ENCODE results near the gene BLOC1S3.

BLOC1S3 gene

DNA sequence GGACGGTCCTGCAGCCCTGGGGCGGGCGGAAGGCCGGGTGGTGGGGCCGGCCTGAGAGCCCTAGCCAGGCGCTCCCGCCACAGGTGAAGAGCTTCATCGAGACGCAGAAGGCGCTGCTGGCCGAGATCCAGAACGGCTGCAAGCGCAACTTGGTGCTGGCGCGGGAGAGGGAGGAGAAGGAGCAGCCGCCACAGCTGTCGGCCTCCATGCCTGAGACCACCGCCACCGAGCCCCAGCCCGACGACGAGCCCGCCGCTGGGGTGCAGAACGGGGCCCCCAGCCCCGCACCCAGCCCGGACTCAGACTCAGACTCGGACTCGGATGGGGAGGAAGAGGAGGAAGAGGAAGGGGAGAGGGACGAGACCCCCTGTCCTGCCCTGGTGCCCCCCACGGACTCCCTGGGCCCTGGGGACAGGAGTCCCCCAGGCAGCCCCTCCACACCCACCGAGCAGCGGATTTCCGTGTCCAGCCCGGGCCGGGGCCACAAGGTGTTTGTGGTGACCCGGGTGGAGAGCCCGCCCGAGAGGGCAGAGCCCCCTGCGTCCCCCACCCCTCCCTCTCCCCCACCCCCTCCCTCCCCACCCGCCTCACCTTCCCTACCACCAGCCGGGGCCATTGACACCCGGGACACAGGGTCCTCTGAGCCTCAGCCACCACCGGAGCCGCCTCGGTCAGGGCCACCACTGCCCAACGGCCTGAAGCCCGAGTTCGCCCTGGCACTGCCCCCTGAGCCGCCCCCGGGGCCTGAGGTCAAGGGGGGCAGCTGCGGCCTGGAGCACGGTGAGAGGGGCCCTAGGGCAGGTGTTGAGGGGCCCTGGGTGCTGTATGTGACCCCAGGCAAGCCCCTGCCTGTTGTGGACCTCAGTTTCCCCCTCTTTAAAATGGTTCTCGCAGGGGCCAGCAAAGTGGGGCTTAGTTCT is 33.1 kb upstream of the BLOC1S3 start:
- no peak for DNase-seq

DNA sequence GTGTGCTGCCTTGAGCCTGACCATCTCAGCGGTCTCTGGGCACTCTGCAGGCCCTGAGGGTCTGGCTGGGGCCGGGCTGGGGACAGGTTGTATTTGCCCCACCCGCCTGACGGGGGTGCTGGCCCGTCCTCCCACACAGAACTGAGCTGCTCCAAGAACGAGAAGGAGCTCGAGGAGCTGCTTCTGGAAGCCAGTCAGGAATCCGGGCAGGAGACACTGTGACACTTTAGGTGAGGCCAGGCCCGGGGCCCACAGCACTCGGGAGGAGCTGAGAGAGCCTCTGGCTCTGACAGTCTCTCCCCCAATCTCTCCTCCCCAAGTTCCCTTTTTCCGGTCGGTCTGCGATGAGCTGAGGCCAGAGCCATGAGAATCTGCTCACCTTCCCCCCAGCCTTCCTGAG is 32.3 kb upstream of the BLOC1S3 start:
- DNase-seq = no peak

GRCh38 chr19:45146741-45147205 is 31.8 kb upstream of the BLOC1S3 start:
- DNase-seq = no peak

- peak in 2 of 56 donors; percentile 12 to 23 for DNase-seq
Observed at GRCh38 chr19:45147835-45148676, 30.5 kb upstream of the BLOC1S3 start.

DNA sequence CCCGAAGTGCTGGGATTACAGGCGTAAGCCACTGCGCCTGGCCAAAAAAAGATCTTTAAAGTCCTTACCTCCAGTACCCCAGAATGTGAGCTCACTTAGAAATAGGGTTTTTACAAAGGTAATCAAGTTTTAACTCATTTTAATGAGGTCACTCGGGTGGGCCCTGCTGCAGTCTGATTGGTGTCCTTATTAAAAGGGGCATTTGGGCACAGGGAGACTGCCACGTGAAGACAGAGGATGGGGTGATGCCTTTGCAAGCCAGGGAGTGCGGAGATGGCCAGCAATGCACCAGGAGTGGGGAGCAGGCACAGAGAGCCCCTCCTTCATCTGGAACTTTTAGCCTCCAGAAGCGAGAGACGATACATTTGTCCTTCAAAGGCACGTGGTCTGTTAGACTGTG is 29.5 kb upstream of the BLOC1S3 start:
- DNase-seq = no peak

- DNase-seq = no peak
Observed at GRCh38 chr19:45150180-45150579, 28.4 kb upstream of the BLOC1S3 start.

DNA sequence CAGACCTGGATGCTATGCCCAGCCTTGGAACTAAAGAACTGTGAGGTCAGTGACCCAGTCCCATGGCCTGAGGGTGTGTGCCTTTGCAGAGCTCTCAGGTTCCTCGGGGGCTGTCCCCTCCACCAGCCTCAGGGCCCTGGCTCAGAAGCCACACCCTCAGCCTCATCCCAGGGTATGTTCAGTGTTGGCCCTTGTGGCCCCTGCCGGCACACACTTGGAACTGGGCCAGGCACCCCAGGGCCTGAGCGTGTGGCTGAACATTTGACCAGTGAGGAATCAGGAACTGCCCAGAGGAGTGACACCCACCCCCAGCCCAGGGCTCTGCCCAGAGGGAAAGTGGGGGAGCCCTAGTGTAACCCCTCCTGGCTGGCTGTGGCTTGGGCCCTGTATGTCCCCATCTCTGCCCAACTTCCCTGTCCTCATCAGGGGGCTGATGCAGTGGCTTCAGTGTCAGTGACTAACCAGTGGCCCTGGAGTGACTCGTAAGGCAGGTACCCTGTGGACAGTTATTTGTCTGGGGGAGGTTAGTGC is 27.8 kb upstream of the BLOC1S3 start:
- DNase-seq = peak in 1 of 56 donors; percentile 45

GRCh38 chr19:45151320-45151719 is 27.3 kb upstream of the BLOC1S3 start:
- DNase-seq = peak in 1 of 56 donors; percentile 45

GRCh38 chr19:45151821-45152503 is 26.6 kb upstream of the BLOC1S3 start:
- no peak for DNase-seq

GRCh38 chr19:45152504-45153338 is 25.9 kb upstream of the BLOC1S3 start:
- peak in 25 of 56 donors; percentile 9 to 64 (median 36) for DNase-seq

GRCh38 chr19:45153339-45154063 is 25.1 kb upstream of the BLOC1S3 start:
- peak in 43 of 56 donors; percentile 11 to 76 (median 45) for DNase-seq

- no peak for DNase-seq
Observed at GRCh38 chr19:45154064-45154827, 24.3 kb upstream of the BLOC1S3 start.

DNA sequence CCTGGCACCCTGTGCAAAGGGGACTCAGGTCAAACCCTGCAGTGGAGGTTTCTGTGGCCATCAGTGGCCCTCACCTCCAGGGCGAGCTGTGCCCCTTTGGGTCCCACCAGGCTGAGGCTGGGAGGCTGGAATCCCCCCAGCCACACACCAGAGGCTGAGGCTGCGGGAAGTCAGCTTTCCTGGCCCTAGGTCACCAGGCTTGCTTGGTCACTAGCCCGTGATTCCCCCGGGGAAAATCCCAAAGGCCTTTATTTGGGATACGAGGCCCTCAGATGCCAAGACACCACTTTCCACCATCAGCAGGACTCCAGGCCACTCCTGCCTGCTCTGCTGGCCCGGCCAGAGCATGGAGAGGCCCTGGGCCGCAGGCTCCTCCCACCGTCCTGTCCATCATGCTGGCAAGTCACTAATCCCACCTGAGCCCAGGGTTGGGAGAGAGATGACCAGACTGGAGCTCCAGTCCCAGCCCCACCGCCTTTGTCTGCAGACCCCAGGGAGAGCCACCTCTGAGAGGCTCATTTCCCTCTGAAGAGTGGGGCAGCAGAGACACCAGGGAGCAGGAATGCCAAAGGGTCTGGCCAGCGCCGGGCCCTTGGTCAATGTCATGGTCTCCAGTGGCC is 22.5 kb upstream of the BLOC1S3 start:
- no peak for DNase-seq

GRCh38 chr19:45156751-45157150 is 21.8 kb upstream of the BLOC1S3 start:
- DNase-seq = no peak

DNA sequence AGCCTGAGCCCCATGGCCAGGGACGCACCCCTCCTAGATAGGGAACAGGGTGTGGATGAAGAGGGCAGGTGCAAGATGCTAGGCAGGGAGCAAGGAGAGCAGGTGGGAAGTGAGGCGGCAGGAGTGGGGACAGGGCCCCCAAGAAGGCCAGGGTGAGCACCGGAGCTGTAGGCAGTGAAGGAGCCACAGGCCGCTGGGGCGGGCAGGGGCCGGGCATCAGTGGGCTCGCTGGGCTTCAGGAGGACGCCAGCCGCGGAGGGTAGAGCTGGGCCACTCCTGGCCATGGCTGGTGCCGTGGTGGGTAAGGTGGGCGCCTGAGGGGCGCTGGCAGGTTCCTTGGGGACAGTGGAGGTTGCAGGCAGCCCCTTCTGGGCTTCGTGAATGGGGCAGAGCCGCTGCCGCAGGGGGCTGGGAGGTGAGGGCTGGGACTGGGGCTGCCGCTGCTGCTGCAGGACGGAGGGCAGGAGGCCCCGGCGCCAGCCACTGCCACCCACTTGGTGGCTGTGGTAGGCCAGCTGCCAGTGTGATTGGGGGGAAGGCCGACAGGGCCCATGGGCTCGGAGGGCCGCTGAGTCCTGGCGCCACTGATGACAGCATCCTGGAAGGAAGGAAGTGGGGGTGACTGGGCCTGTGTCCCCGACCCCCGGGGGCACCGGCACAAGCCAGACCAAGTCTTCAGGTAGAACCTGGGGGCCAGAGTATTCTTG is 19.9 kb upstream of the BLOC1S3 start:
- DNase-seq = no peak

- no peak for DNase-seq
Observed at GRCh38 chr19:45159210-45159970, 19.2 kb upstream of the BLOC1S3 start.

GRCh38 chr19:45159971-45160324 is 18.6 kb upstream of the BLOC1S3 start:
- no peak for DNase-seq

All from nucleus accumbens (tissue), 56 donors.